Esophagus squamous epithelium (tissue), 5 donors: ENCODE results near the gene SLC39A10. TPM values are rescaled to one million over a fixed set of nuclear protein-coding genes. Genes with fewer than 3 reads are reported as not detected.

Source experiments
- DNase-seq: peaks from one replicate; lab custom pipeline; 2025; lab: John Stamatoyannopoulos, UW
- H3K27ac ChIP-seq, 4 donors: fragments of 200-600 bp; sonication (generic); one replicate each; pipeline ENCODE4 v1.5.1; 2016 to 2019; ENCODE audit warnings: mild to moderate bottlenecking in 1 of 4
- H3K27me3 ChIP-seq, 4 donors: fragments of 200-600 bp; sonication (generic); 1 replicate in 3 of 4; 2 replicates in 1 of 4; pipeline versions ENCODE4 v1.5.1 to v1.6.0; 2017 to 2021; ENCODE audit warnings: antibody characterized with exemption in 1 of 4
- H3K36me3 ChIP-seq, 3 donors: fragments of 200-600 bp; sonication (generic); one replicate each; pipeline ENCODE4 v1.5.1; 2016 to 2019
- H3K4me1 ChIP-seq, 3 donors: fragments of 200-600 bp; sonication (generic); one replicate each; pipeline ENCODE4 v1.5.1; 2017 to 2019
- H3K4me3 ChIP-seq, 4 donors: fragments of 200-600 bp; sonication (generic); 1 replicate in 3 of 4; 2 replicates in 1 of 4; pipeline ENCODE4 v1.5.1; 2016 to 2019; ENCODE audit warnings: mild to moderate bottlenecking in 2 of 4, moderate library complexity in 1 of 4
- H3K9me3 ChIP-seq, 3 donors: fragments of 200-600 bp; sonication (generic); one replicate each; pipeline ENCODE4 v1.5.1; 2016 to 2019
- CTCF ChIP-seq, 6 experiments: fragments of 450-650 bp in 4 of 6; fragments of 200-600 bp in 2 of 6; sonication (generic) in 2 of 6; IDR thresholded peaks; one replicate each; pipeline ENCODE4 v1.5.1; 2016 to 2019; ENCODE audit warnings: antibody characterized with exemption in 6 of 6, mild to moderate bottlenecking in 4 of 6, moderate library complexity in 4 of 6
- POLR2A ChIP-seq, 4 donors: fragments of 450-650 bp; IDR thresholded peaks; one replicate each; pipeline ENCODE4 v1.6.1; 2017; ENCODE audit warnings: antibody characterized with exemption in 4 of 4, mild to moderate bottlenecking in 4 of 4, moderate library complexity in 3 of 4
- WGBS, 2 donors: methylation state at CpG; one replicate each; pipeline ENCODE4 v1.1.5; 2018; 5-methylcytosine and 5-hydroxymethylcytosine counted together
- intact Hi-C: fragments of 100-400 bp; cut with DNase I; formaldehyde crosslinking; loops from one replicate; pipeline ENCODE4 v1.15.0; 2022
- total RNA-seq, 4 donors: library from RNA; depleted of rRNA; stranded (reverse); fragments of >200 nt; gene quantifications; one replicate each; pipeline ENCODE4 v1.1.0, GENCODE V29; 2016
- donor health status: DM: yes; HTN: yes; CAD: no.

The SLC39A10 gene
- total RNA-seq, 4 donors from 2014 or later = 2.0 to 15.3 (median 9.3) TPM

DNA sequence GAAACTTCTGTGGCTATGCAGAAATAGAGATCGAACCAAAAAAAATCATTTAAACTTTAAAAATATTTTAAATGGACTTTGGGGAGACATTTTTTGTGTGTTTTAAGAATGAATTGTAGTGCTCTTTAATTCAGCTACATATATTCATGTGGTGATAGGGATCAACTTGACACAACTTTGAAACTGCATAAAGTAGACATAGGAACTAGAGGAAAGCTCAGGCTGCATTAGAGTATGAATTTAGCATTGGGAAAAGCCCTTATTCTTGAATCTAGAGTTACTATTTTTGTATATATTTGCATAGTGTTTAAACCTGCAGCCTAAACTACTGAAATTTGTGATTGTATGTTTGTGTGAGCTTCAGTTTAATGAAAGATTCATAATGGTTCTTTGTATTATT, 78.3 kb downstream of the SLC39A10 start:
- WGBS, 2 donors = 87 to 95% methylated on average over 1 of the region's 1 CpG
- peaks cover 0 to 23% (median 0%) of the 10 kb centered on the region in 3 donors for H3K36me3 ChIP-seq
- H3K9me3 ChIP-seq = no peaks in the 10 kb centered on the region
- DNase-seq = no peak
- TF ChIP-seq POLR2A (IDR thresholded peaks at IDR 0.05) (no peak), CTCF (IDR thresholded peaks at IDR 0.05) (no peak)
- H3K27ac ChIP-seq = no peak overlapping the region
- H3K4me1 ChIP-seq = peaks cover 0 to 5% (median 0%) of the 10 kb centered on the region in 3 donors
- no peaks in the 10 kb centered on the region for H3K27me3 ChIP-seq
- intact Hi-C loops = no loop called here
- H3K4me3 ChIP-seq = no peak overlapping the region

DNA sequence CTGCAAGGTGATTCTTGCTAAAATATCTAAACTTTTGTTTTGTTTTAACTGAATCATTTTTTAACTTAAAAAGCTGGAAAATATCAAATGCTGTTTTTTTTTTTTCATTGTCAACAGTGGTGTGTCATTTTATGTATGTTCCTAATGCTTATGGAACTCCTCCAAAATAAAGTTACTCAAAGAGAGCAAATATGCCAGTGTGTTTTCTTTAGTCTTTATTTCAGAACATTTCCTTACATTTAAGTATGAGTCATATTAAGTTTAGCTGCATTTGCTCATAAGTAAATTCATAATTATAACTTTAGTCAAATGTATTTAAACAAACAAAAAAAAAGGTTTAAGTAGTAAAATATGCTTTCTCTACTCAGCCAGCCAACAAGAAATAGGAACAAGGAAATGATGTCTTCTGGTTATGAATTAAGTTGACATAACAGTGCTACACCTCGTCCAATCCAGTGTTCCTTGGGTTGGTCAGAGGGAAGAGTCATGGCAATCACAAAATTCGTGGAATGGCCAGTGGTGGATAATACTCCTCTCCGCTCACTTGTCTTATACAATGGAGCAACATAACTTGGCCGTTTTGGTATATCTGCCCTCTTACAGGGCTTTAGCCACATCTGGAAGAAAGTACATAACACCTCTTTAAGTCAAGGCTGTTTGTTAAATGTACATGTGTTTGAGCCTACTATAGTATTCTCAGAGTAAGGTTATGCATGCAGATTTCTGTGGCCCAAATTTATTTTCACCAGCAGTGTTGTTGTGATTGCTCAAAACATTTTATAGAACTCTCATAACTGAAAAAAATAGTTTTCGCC, 80.7 kb downstream of the SLC39A10 start:
- intact Hi-C loops = no loop called here
- Histone ChIP-seq H3K36me3 (peaks cover 0 to 14% (median 0%) of the 10 kb centered on the region in 3 donors), H3K27ac (no peak overlapping the region), H3K27me3 (no peaks in the 10 kb centered on the region), H3K4me3 (no peak overlapping the region), H3K9me3 (no peaks in the 10 kb centered on the region), H3K4me1 (no peaks in the 10 kb centered on the region)
- no peak for DNase-seq
- TF ChIP-seq CTCF (IDR thresholded peaks at IDR 0.05) (no peak), POLR2A (IDR thresholded peaks at IDR 0.05) (no peak)
- 72 to 76% methylated on average over 5 of the region's 5 CpGs for WGBS, 2 donors

- no peak for TF ChIP-seq CTCF (IDR thresholded peaks at IDR 0.05)
- TF ChIP-seq POLR2A (IDR thresholded peaks at IDR 0.05) = no peak
- H3K9me3 ChIP-seq = peaks cover 0 to 9% (median 0%) of the 10 kb centered on the region in 3 donors
- no peak overlapping the region for H3K27ac ChIP-seq
- H3K4me1 ChIP-seq = no peaks in the 10 kb centered on the region
- no peak for DNase-seq
- intact Hi-C loops = no loop called here
- H3K36me3 ChIP-seq = peaks cover 0 to 5% (median 0%) of the 10 kb centered on the region in 3 donors
- WGBS, 2 donors = 80 to 88% methylated on average over 1 of the region's 1 CpG
- no peaks in the 10 kb centered on the region for H3K27me3 ChIP-seq
- H3K4me3 ChIP-seq = no peak overlapping the region
Measured at GRCh38 chr2:195741191-195741590, 84.2 kb downstream of the SLC39A10 start.

GRCh38 chr2:195756218-195756942, 99.4 kb downstream of the SLC39A10 start:
- intact Hi-C loops = no loop called here
- H3K36me3 ChIP-seq = no peaks in the 10 kb centered on the region
- no peak for DNase-seq
- no peak overlapping the region for H3K27ac ChIP-seq
- peaks cover 0 to 12% (median 4%) of the 10 kb centered on the region in 3 donors for H3K4me1 ChIP-seq
- no peak overlapping the region for H3K4me3 ChIP-seq
- 38 to 40% methylated on average over 7 of the region's 7 CpGs for WGBS, 2 donors
- no peaks in the 10 kb centered on the region for H3K27me3 ChIP-seq
- H3K9me3 ChIP-seq = no peaks in the 10 kb centered on the region
- TF ChIP-seq POLR2A (IDR thresholded peaks at IDR 0.05) = no peak
- TF ChIP-seq CTCF (IDR thresholded peaks at IDR 0.05) = no peak

- no peak for TF ChIP-seq POLR2A (IDR thresholded peaks at IDR 0.05)
- no peak for TF ChIP-seq CTCF (IDR thresholded peaks at IDR 0.05)
- Histone ChIP-seq H3K4me1 (peaks cover 0 to 12% (median 4%) of the 10 kb centered on the region in 3 donors), H3K27ac (no peak overlapping the region), H3K36me3 (no peaks in the 10 kb centered on the region), H3K4me3 (no peak overlapping the region), H3K27me3 (no peaks in the 10 kb centered on the region), H3K9me3 (no peaks in the 10 kb centered on the region)
- intact Hi-C loops = no loop called here
- DNase-seq = no peak
- WGBS, 2 donors = 80% methylated on average over 1 of the region's 3 CpGs; no CpG with 5 or more reads in 1 of the 2 donors
Measured at GRCh38 chr2:195758846-195759245, 101.8 kb downstream of the SLC39A10 start.
